Ramos (cell line): ENCODE data around the gene FABP6.
"Not testable (repeated sequence)": the region's sequence is repeated elsewhere in the genome, so short reads cannot be mapped to it uniquely, and the experiment has no call there.

ENCODE experiments used
- in situ Hi-C: fragments of 300-500 bp; cut with MboI; formaldehyde crosslinking; loops from one replicate; pipeline ENCODE4 v1.14.3; 2022; ENCODE audit warnings: low sequenced_read_pairs; ENCODE audit not compliant: unreplicated experiment

FABP6 gene

GRCh38 chr5:160213537-160213936, 15.8 kb upstream of the FABP6 start:
- in situ Hi-C loops = no loop called here

GRCh38 chr5:160219356-160219755, 9.9 kb upstream of the FABP6 start:
- in situ Hi-C loops = no loop called here

- in situ Hi-C loops = no loop called here
Measured at GRCh38 chr5:160221082-160221481, 8.2 kb upstream of the FABP6 start.

GRCh38 chr5:160227012-160227411, 2.3 kb upstream of the FABP6 start:
- in situ Hi-C loops = no loop called here

GRCh38 chr5:160230686-160231527, 1.6 kb downstream of the FABP6 start:
- in situ Hi-C loops = no loop called here

GRCh38 chr5:160231783-160232342, 2.6 kb downstream of the FABP6 start:
- in situ Hi-C loops = no loop called here

GRCh38 chr5:160233215-160233614, 3.9 kb downstream of the FABP6 start:
- in situ Hi-C loops = no loop called here

GRCh38 chr5:160235731-160236130, 6.4 kb downstream of the FABP6 start:
- in situ Hi-C loops = no loop called here

GRCh38 chr5:160237571-160238093, 8.3 kb downstream of the FABP6 start:
- in situ Hi-C loops = no loop called here

- in situ Hi-C loops = no loop called here
Measured at GRCh38 chr5:160240350-160240749, 11.0 kb downstream of the FABP6 start.

- in situ Hi-C loops = no loop called here
Measured at GRCh38 chr5:160242145-160242544, 12.8 kb downstream of the FABP6 start.

- in situ Hi-C loops = no loop called here
Measured at GRCh38 chr5:160245506-160246086, 16.3 kb downstream of the FABP6 start.

- in situ Hi-C loops = not testable (repeated sequence)
Measured at GRCh38 chr5:160249570-160249969, 20.3 kb downstream of the FABP6 start.

- in situ Hi-C loops = no loop called here
Measured at GRCh38 chr5:160250226-160250625, 20.9 kb downstream of the FABP6 start.

GRCh38 chr5:160250826-160251225, 21.5 kb downstream of the FABP6 start:
- in situ Hi-C loops = no loop called here

- in situ Hi-C loops = no loop called here
Measured at GRCh38 chr5:160251406-160252155, 22.3 kb downstream of the FABP6 start.

- in situ Hi-C loops = no loop called here
Measured at GRCh38 chr5:160252916-160253315, 23.6 kb downstream of the FABP6 start.

GRCh38 chr5:160253441-160253840, 24.1 kb downstream of the FABP6 start:
- in situ Hi-C loops = no loop called here

GRCh38 chr5:160254706-160255105, 25.4 kb downstream of the FABP6 start:
- in situ Hi-C loops = no loop called here

GRCh38 chr5:160259341-160259740, 30.0 kb downstream of the FABP6 start:
- in situ Hi-C loops = no loop called here
